Astrocyte of the spinal cord (primary cell): ENCODE results near the gene TMEM8B.

Experiments used
- DNase-seq: peaks from one replicate; pipeline ENCODE4 v3.0.0; 2011; ENCODE audit warnings: low read depth, low spot score
- H3K4me3 ChIP-seq: 2 replicates; pipeline ENCODE4 v1.5.1; 2011; ENCODE audit warnings: low read depth, mild to moderate bottlenecking, low read length, moderate library complexity
- CTCF ChIP-seq: IDR thresholded peaks from 2 replicates; pipeline ENCODE4 v1.5.1; 2012; ENCODE audit warnings: low read depth, mild to moderate bottlenecking, low read length, inconsistent platforms
- in situ Hi-C: cut with HindIII; loops from 2 replicates; pipeline ENCODE4 v1.10.0; 2017; ENCODE audit warnings: low sequenced_read_pairs

The TMEM8B gene

DNA sequence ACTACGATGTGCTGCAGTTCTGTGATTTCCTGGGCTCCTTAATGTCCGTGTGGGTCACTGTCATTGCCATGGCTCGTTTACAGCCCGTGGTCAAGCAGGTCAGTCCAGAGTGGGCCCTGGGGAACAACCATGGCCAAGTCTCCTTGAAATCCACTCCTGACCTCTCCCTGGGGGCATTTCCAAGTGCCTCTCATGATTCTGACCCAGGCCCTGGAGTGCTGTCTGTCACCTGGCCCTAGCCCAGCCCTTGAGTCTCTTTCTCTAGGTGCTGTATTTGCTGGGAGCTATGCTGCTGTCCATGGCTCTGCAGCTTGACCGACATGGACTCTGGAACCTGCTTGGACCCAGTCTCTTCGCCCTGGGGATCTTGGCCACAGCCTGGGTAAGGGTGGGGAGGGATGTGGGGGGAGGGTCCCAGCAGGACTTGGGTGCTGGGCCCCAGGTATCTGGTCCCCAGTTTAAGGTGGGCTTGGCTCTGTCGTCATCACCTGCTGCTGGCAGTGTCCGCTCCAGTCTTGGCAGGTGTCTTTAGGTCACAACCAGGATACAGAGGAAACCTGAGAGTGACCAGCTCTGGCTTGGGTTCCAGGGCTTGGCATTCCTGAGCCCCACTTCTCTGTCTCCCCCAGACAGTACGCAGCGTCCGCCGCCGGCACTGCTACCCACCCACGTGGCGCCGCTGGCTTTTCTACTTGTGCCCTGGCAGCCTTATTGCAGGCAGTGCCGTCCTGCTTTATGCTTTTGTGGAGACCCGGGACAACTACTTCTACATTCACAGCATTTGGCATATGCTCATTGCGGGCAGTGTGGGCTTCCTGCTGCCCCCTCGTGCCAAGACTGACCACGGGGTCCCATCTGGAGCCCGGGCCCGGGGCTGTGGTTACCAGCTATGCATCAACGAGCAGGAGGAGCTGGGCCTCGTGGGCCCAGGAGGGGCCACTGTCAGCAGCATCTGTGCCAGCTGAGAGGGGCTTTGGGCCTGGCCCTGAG lies 24.1 kb downstream of the TMEM8B start:
- DNase-seq, result no peak
- no peak for TF ChIP-seq CTCF
- in situ Hi-C loops, result no loop called here
- no peak overlapping the region for H3K4me3 ChIP-seq

- in situ Hi-C loops, result no loop called here
- H3K4me3 ChIP-seq, result no peak overlapping the region
- TF ChIP-seq CTCF, result no peak
- DNase-seq, result no peak
These were observed 25.2 kb downstream of the TMEM8B start for GRCh38 chr9:35854091-35854762.

DNA sequence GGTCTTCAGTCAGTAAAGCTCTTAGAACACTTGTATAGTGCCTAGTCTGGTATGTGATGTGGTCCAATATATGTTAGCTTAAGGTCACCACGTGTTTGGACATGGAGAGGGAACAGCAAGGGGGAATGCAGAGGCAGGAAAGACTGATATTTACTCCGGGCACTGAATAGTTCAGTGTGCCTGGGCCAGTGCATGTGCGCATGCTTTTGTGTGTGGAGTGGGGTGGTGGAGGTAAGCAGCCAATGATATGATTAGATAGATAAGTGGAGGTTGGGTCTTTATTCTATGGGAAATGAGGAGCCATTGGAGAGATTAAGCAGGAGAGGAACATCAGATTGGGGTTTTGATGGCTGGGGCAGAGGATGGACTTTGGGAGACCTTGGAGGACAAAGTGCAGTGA lies 27.2 kb downstream of the TMEM8B start:
- DNase-seq, result no peak
- in situ Hi-C loops, result no loop called here
- no peak for TF ChIP-seq CTCF
- H3K4me3 ChIP-seq, result no peak overlapping the region

DNA sequence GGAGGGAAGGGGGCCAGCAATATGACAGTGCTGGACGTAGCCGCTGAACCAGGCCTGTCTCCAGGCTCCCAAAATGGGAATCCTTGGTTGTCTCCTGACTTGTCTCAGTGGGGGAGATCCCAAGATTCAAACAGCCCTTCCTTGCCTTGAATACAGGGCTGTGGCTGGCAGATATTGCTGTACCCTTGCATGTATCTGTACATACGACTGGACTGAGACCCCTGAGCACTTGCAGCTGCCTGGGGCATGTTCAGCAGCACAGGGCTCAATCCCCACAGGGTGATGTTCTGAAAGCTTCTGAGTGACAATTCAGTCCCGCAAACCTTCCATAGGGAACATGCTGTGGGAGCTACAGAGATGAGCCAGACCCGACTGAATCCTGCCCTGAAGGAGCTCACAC lies 27.9 kb downstream of the TMEM8B start:
- DNase-seq, result no peak
- no peak overlapping the region for H3K4me3 ChIP-seq
- in situ Hi-C loops, result no loop called here
- TF ChIP-seq CTCF, result no peak

GRCh38 chr9:35858458-35858857 lies 29.4 kb downstream of the TMEM8B start:
- TF ChIP-seq CTCF, result no peak
- H3K4me3 ChIP-seq, result no peak overlapping the region
- DNase-seq, result no peak
- in situ Hi-C loops, result no loop called here

- DNase-seq, result no peak
- in situ Hi-C loops, result no loop called here
These were observed 30.4 kb downstream of the TMEM8B start for GRCh38 chr9:35859310-35859989.

More at GRCh38 chr9:35859310-35859989, 30.4 kb downstream of the TMEM8B start:
- no peak for TF ChIP-seq CTCF
- H3K4me3 ChIP-seq, result no peak overlapping the region
